Stimulated activated CD8-positive, alpha-beta memory T cell treated with anti-CD3 and anti-CD28 coated beads, Interleukin-12 subunit alpha, Interleukin-12 subunit beta, amount 100 ng/mL, for 24 hours (primary cell): ENCODE results near the gene ACSL3.
"Not testable (repeated sequence)": the region's sequence is repeated elsewhere in the genome, so short reads cannot be mapped to it uniquely, and the experiment has no call there.

ENCODE experiments used
- DNase-seq: peaks from one replicate; pipeline ENCODE4 v3.0.0-alpha.2; 2020; ENCODE audit errors: extremely low read depth

The ACSL3 gene

GRCh38 chr2:222912117-222912516 is 51.3 kb downstream of the ACSL3 start:
- no peak for DNase-seq

GRCh38 chr2:222912776-222913175 is 51.9 kb downstream of the ACSL3 start:
- DNase-seq, result no peak

- no peak for DNase-seq
Observed at GRCh38 chr2:222915092-222915957, 54.5 kb downstream of the ACSL3 start.

GRCh38 chr2:222916229-222917197 is 55.7 kb downstream of the ACSL3 start:
- DNase-seq, result no peak

- not testable (repeated sequence) for DNase-seq
Observed at GRCh38 chr2:222917212-222917611, 56.4 kb downstream of the ACSL3 start.

- no peak for DNase-seq
Observed at GRCh38 chr2:222919841-222920526, 59.1 kb downstream of the ACSL3 start.

- DNase-seq, result no peak
Observed at GRCh38 chr2:222920657-222921186, 59.9 kb downstream of the ACSL3 start.

- DNase-seq, result no peak
Observed at GRCh38 chr2:222922019-222922800, 61.4 kb downstream of the ACSL3 start.

- DNase-seq, result no peak
Observed at GRCh38 chr2:222926915-222927314, 66.1 kb downstream of the ACSL3 start.

- no peak for DNase-seq
Observed at GRCh38 chr2:222927600-222927999, 66.8 kb downstream of the ACSL3 start.

GRCh38 chr2:222928335-222928734 is 67.5 kb downstream of the ACSL3 start:
- DNase-seq, result no peak

- DNase-seq, result no peak
Observed at GRCh38 chr2:222930862-222931261, 70.0 kb downstream of the ACSL3 start.

- no peak for DNase-seq
Observed at GRCh38 chr2:222931659-222932058, 70.8 kb downstream of the ACSL3 start.

- no peak for DNase-seq
Observed at GRCh38 chr2:222933458-222933857, 72.6 kb downstream of the ACSL3 start.

GRCh38 chr2:222935688-222936298 is 75.0 kb downstream of the ACSL3 start:
- DNase-seq, result no peak

GRCh38 chr2:222936705-222937104 is 75.9 kb downstream of the ACSL3 start:
- DNase-seq, result no peak

GRCh38 chr2:222938327-222938726 is 77.5 kb downstream of the ACSL3 start:
- no peak for DNase-seq

- peak; percentile 8 for DNase-seq
Observed at GRCh38 chr2:222939208-222939856, 78.5 kb downstream of the ACSL3 start.

GRCh38 chr2:222939979-222940378 is 79.1 kb downstream of the ACSL3 start:
- DNase-seq, result no peak

- no peak for DNase-seq
Observed at GRCh38 chr2:222941510-222942032, 80.7 kb downstream of the ACSL3 start.
